OCI-LY7 (cell line): ENCODE measurements around the gene DEGS1.

ENCODE experiments used
- EZH2phosphoT487 ChIP-seq: fragments of 200-600 bp; sonication (generic); IDR thresholded peaks from 2 replicates; pipeline ENCODE4 v1.6.1; 2018; ENCODE audit warnings: low read depth, borderline replicate concordance, mild to moderate bottlenecking, mixed run types, antibody characterized with exemption, low read length, moderate library complexity, mixed read lengths
- TF ChIP-seq, protein P1 (sequence below): fragments of 200-600 bp; sonication (generic); conservative IDR thresholded peaks from 2 replicates; pipeline ENCODE4 v1.5.1; 2014; ENCODE audit warnings: mild to moderate bottlenecking, antibody characterized with exemption, low read length, moderate library complexity, mixed read lengths

DNA sequence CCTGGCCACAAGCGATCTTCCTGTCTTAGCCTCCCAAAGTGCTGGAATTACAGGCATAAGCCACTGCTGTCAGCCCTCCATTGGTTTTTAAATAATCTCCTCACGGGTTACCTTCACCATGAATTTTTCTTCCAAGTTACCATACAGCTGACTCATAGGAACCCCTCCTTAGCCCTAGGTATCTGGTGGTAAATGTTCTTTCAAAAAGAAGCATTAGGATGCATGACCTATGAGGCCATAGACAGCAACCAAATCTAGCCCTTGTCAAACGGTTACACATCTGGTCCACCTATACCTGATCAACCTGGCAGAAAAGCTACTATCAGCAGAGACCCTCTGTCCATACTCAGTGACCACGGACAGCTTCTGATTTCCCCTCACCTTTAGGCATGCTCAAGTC lies 12.7 kb upstream of the DEGS1 start:
- TF ChIP-seq, protein P1, sequence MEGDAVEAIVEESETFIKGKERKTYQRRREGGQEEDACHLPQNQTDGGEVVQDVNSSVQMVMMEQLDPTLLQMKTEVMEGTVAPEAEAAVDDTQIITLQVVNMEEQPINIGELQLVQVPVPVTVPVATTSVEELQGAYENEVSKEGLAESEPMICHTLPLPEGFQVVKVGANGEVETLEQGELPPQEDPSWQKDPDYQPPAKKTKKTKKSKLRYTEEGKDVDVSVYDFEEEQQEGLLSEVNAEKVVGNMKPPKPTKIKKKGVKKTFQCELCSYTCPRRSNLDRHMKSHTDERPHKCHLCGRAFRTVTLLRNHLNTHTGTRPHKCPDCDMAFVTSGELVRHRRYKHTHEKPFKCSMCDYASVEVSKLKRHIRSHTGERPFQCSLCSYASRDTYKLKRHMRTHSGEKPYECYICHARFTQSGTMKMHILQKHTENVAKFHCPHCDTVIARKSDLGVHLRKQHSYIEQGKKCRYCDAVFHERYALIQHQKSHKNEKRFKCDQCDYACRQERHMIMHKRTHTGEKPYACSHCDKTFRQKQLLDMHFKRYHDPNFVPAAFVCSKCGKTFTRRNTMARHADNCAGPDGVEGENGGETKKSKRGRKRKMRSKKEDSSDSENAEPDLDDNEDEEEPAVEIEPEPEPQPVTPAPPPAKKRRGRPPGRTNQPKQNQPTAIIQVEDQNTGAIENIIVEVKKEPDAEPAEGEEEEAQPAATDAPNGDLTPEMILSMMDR, result no peak
- no peak for TF ChIP-seq EZH2phosphoT487
